HEK293T (cell line): ENCODE data around the gene GPR142.

Experiments
- CTBP1 ChIP-seq: fragments of 450-650 bp; IDR thresholded peaks from 2 replicates; pipeline ENCODE4 v1.6.1; 2016; ENCODE audit warnings: borderline replicate concordance
- ELF4 ChIP-seq: fragments of 450-650 bp; IDR thresholded peaks from 2 replicates; pipeline ENCODE4 v1.6.1; 2017; ENCODE audit warnings: antibody characterized with exemption
- FOXA1 ChIP-seq: fragments of 450-650 bp; IDR thresholded peaks from 2 replicates; pipeline ENCODE4 v1.6.1; 2016; ENCODE audit warnings: mild to moderate bottlenecking
- FOXK2 ChIP-seq: fragments of 450-650 bp; IDR thresholded peaks from 2 replicates; pipeline ENCODE4 v1.6.1; 2016; ENCODE audit warnings: mild to moderate bottlenecking
- FOXM1 ChIP-seq: fragments of 450-650 bp; IDR thresholded peaks from 2 replicates; pipeline ENCODE4 v1.6.1; 2017; ENCODE audit warnings: mild to moderate bottlenecking, borderline replicate concordance
- L3MBTL2 ChIP-seq: fragments of 450-650 bp; conservative IDR thresholded peaks from 2 replicates; pipeline ENCODE4 v1.6.1; 2016; ENCODE audit warnings: mild to moderate bottlenecking
- LEF1 ChIP-seq: fragments of 450-650 bp; IDR thresholded peaks from 2 replicates; pipeline ENCODE4 v1.6.1; 2017; ENCODE audit warnings: mild to moderate bottlenecking, borderline replicate concordance
- SUZ12 ChIP-seq: fragments of 450-650 bp; IDR thresholded peaks from 2 replicates; pipeline ENCODE4 v1.6.1; 2016; ENCODE audit warnings: mild to moderate bottlenecking
- TARDBP ChIP-seq: fragments of 450-650 bp; IDR thresholded peaks from 2 replicates; pipeline ENCODE4 v1.6.1; 2016

GRCh38 chr17:74386386-74386785, 19.1 kb downstream of the GPR142 start:
- TF ChIP-seq L3MBTL2 (no peak), TARDBP (no peak), FOXM1 (no peak), SUZ12 (no peak), LEF1 (no peak), FOXK2 (no peak), ELF4 (no peak), CTBP1 (no peak), FOXA1 (no peak)
